HepG2 (cell line): ENCODE data around the gene COMMD3. TPM values are rescaled to one million over a fixed set of nuclear protein-coding genes. Genes with fewer than 3 reads are reported as not detected.

Experiments
- ATAC-seq: fragments of 200-7000 bp; cut with Tn5 transposase; 3 replicates; pipeline ENCODE4 v1.9.1; 2020; ENCODE audit warnings: mild to moderate bottlenecking, moderate library complexity
- BruUV-seq: library from RNA; stranded (reverse); fragments of 400-500 nt; replicated peaks from 2 replicates; lab custom pipeline; 2021; lab: Mats Ljungman, UMichigan
- CTCF ChIA-PET: fragments of 300-600 bp; formaldehyde crosslinking; extraction: SDS; loops from one replicate; lab custom pipeline; 2021; ENCODE audit warnings: low total read pairs, inconsistent platforms, low intra/inter-chr PET ratio; lab: Yijun Ruan, JAX
- POLR2A ChIA-PET: fragments of 350-600 bp; sonication (Branson Sonifier 250); formaldehyde crosslinking; loops from one replicate; lab custom pipeline; 2020; ENCODE audit warnings: antibody characterized with exemption, inconsistent platforms; lab: Yijun Ruan, JAX
- DNase-seq: peaks from one replicate; pipeline ENCODE4 v3.0.0-alpha.2; 2015; ENCODE audit warnings: low spot score
- FAIRE-seq: peaks from 3 replicates; lab custom pipeline; 2011; peaks lifted over from hg19 to GRCh38; lab: Jason Lieb, UNC
- H2AFZ ChIP-seq: one replicate; pipeline ENCODE4 v1.6.1; 2011; ENCODE audit warnings: low read length, inconsistent platforms
- H3K27ac ChIP-seq: fragments of 300-600 bp; 3 replicates; pipeline ENCODE4 v1.8.0; 2011; ENCODE audit warnings: mixed run types, mild to moderate bottlenecking, mixed read lengths, low read length, inconsistent platforms; ENCODE audit not compliant: insufficient read depth; ENCODE audit errors: extremely low read length
- H3K27me3 ChIP-seq, 2 experiments: fragments of 200-600 bp in 1 of 2; 2 replicates in 1 of 2; 3 replicates in 1 of 2; pipeline versions ENCODE4 v1.6.0 to v1.8.0; 2011; ENCODE audit warnings: low read length in 2 of 2, mild to moderate bottlenecking in 2 of 2, moderate library complexity in 2 of 2, inconsistent platforms in 1 of 2; ENCODE audit not compliant: insufficient read depth in 2 of 2, control insufficient read depth in 1 of 2
- H3K36me3 ChIP-seq, 2 experiments: fragments of 200-600 bp in 1 of 2; replicated peaks in 1 of 2; 2 replicates in 1 of 2; 3 replicates in 1 of 2; pipeline versions ENCODE4 v1.5.1 to v1.8.0; 2011; ENCODE audit warnings: low read length in 2 of 2, inconsistent platforms in 1 of 2; ENCODE audit not compliant: insufficient read depth in 2 of 2, control insufficient read depth in 1 of 2
- H3K4me1 ChIP-seq: 2 replicates; pipeline ENCODE4 v1.5.1; 2012; ENCODE audit warnings: low read length, inconsistent platforms; ENCODE audit not compliant: insufficient read depth
- H3K4me2 ChIP-seq: 2 replicates; pipeline ENCODE4 v1.6.0; 2011; ENCODE audit warnings: low read depth, low read length, inconsistent platforms
- H3K4me3 ChIP-seq, 3 experiments: fragments of 200-600 bp in 1 of 3; sonication (generic), shearing (Covaris generic) in 1 of 3; replicated peaks in 1 of 3; 2 replicates each; pipeline ENCODE4 v1.5.1; 2011 to 2016; ENCODE audit warnings: low read length in 3 of 3, inconsistent platforms in 2 of 3, low read depth in 2 of 3, mild to moderate bottlenecking in 2 of 3, control low read depth in 1 of 3, mixed read lengths in 1 of 3; ENCODE audit not compliant: insufficient read depth in 1 of 3
- H3K79me2 ChIP-seq: one replicate; pipeline ENCODE4 v1.6.1; 2011; ENCODE audit warnings: low read length, inconsistent platforms; ENCODE audit not compliant: insufficient read depth
- H3K9ac ChIP-seq: 2 replicates; pipeline ENCODE4 v1.6.0; 2011; ENCODE audit warnings: mild to moderate bottlenecking, low read depth, low read length, inconsistent platforms; ENCODE audit not compliant: insufficient read depth
- H3K9me3 ChIP-seq: 2 replicates; pipeline ENCODE4 v1.5.1; 2012; ENCODE audit warnings: mild to moderate bottlenecking, low read length
- H4K20me1 ChIP-seq: 2 replicates; pipeline ENCODE4 v1.6.0; 2011; ENCODE audit warnings: inconsistent platforms, mild to moderate bottlenecking, low read length, moderate library complexity; ENCODE audit not compliant: insufficient read depth
- CEBPG ChIP-seq: IDR thresholded peaks from 2 replicates; pipeline ENCODE4 v1.6.1; 2016
- GTF2F1 ChIP-seq: fragments of 150-350 bp; IDR thresholded peaks from 2 replicates; pipeline ENCODE4 v1.6.1; 2014; ENCODE audit warnings: low read length
- MIER3 ChIP-seq: IDR thresholded peaks from 2 replicates; pipeline ENCODE4 v1.6.1; 2016; ENCODE audit warnings: missing compliant biosample characterization, borderline replicate concordance
- NKX3-1 ChIP-seq: sonication (generic); formaldehyde crosslinking; IDR thresholded peaks from 2 replicates; pipeline ENCODE4 v1.5.0; 2020; ENCODE audit warnings: missing genetic modification reagents
- ZNF513 ChIP-seq: sonication (generic); formaldehyde crosslinking; conservative IDR thresholded peaks from 2 replicates; pipeline ENCODE4 v1.5.0; 2020; ENCODE audit warnings: missing genetic modification reagents
- ZNF619 ChIP-seq: sonication (generic); formaldehyde crosslinking; IDR thresholded peaks from 2 replicates; pipeline ENCODE4 v1.4.0; 2020; ENCODE audit warnings: mild to moderate bottlenecking, missing genetic modification reagents
- ZNF747 ChIP-seq: sonication (generic); formaldehyde crosslinking; IDR thresholded peaks from 2 replicates; pipeline ENCODE4 v1.8.1; 2023; ENCODE audit warnings: missing genetic modification reagents, mild to moderate bottlenecking, borderline replicate concordance
- WGBS: methylation state at CpG from one replicate; pipeline ENCODE4 v1.1.6; 2017; ENCODE audit warnings: low lambda C conversion rate; 5-methylcytosine and 5-hydroxymethylcytosine counted together
- in situ Hi-C: cut with HindIII; loops from 2 replicates; pipeline ENCODE4 v1.10.0; 2017; ENCODE audit warnings: low pct_unique_long_range_greater_than_20kb; ENCODE audit not compliant: extremely low pct_ligation_motif_present
- intact Hi-C: fragments of 100-400 bp; cut with micrococcal nuclease; formaldehyde crosslinking; loops from one replicate; pipeline ENCODE4 v1.10.0; 2022; ENCODE audit not compliant: unreplicated experiment
- polyA plus RNA-seq, 8 experiments: library from polyadenylated mRNA; depleted of rRNA in 3 of 8; stranded (reverse) in 7 of 8; unstranded in 1 of 8; fragments of >200 nt; fragmentation: Illumina TruSeq in 4 of 8; extraction: Trizol in 4 of 8; gene quantifications; 2 replicates each; pipeline versions ENCODE4 v1.2.1 to v1.2.3, GENCODE V29; 2011 to 2016; ENCODE audit warnings: low read depth in 4 of 8, missing spikeins in 1 of 8, mixed read lengths in 1 of 8; ENCODE audit not compliant: insufficient read depth in 1 of 8
- total RNA-seq, 5 experiments: library from RNA; depleted of rRNA; stranded (reverse); fragments of >200 nt; fragmentation: Illumina TruSeq; extraction: Trizol; gene quantifications; 2 replicates each; pipeline ENCODE4 v1.2.3, GENCODE V29; 2016; ENCODE audit warnings: low read depth in 1 of 5
- TF ChIP-seq, protein P1 (sequence below): sonication (generic); formaldehyde crosslinking; IDR thresholded peaks from 2 replicates; pipeline ENCODE4 v1.5.0; 2020; ENCODE audit warnings: mild to moderate bottlenecking, low read depth, missing genetic modification reagents, borderline replicate concordance

The COMMD3 gene
- total and polyA plus RNA-seq, 2 of the 13 experiments (the other 11 are each of a cell fraction or from before 2014, with no cell fraction given) = 38.7 to 54.4 TPM

- no peaks in the 10 kb centered on the region for H4K20me1 ChIP-seq
- ATAC-seq (no peak), FAIRE-seq (no peak)
- TF ChIP-seq NKX3-1 (no peak), ZNF513 (CRISPR knock-in tag) (no peak), CEBPG (CRISPR knock-in tag) (no peak), ZNF619 (CRISPR knock-in tag) (no peak), MIER3 (CRISPR knock-in tag) (no peak), ZNF747 (CRISPR knock-in tag) (no peak), GTF2F1 (no peak)
- TF ChIP-seq, protein P1, sequence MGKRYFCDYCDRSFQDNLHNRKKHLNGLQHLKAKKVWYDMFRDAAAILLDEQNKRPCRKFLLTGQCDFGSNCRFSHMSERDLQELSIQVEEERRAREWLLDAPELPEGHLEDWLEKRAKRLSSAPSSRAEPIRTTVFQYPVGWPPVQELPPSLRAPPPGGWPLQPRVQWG (CRISPR knock-in tag) = no peak
- TF ChIP-seq, all 625 proteins: peak for 0
- ChIA-PET CTCF (no interaction called here), POLR2A (no interaction called here)
- H3K4me1 ChIP-seq = peaks cover 12% of the 10 kb centered on the region
- no peak overlapping the region for H3K4me2 ChIP-seq
- no peak overlapping the region for H2AFZ ChIP-seq
- H3K27me3 ChIP-seq = peaks cover 1 to 18% of the 10 kb centered on the region in 2 experiments; a peak in 2 of 5 replicates
- no peaks in the 10 kb centered on the region for H3K79me2 ChIP-seq
- H3K4me3 ChIP-seq = no peak overlapping the region
- no peaks in the 10 kb centered on the region for H3K9me3 ChIP-seq
- in situ Hi-C loops (no loop called here), intact Hi-C loops (loop anchor here (5.0 kb wide), 1 partner anchor 93 kb away; no protein-coding TSS in a partner anchor)
- no peak overlapping the region for H3K27ac ChIP-seq
- no peak overlapping the region for H3K9ac ChIP-seq
- 43% methylated on average over 1 of the region's 1 CpG for WGBS
- H3K36me3 ChIP-seq = no peaks in the 10 kb centered on the region
- no peak for DNase-seq
- BruUV-seq = no TSS peak
Measured at GRCh38 chr10:22344249-22344648, 28.1 kb downstream of the COMMD3 start.
